CD4-positive, alpha-beta T cell treated with Interleukin-21 for 1 hour (primary cell): ENCODE results near the gene ABCD1.

Source experiments
- DNase-seq: peaks from one replicate; pipeline ENCODE4 v3.0.0-alpha.2; 2020

ABCD1 gene

DNA sequence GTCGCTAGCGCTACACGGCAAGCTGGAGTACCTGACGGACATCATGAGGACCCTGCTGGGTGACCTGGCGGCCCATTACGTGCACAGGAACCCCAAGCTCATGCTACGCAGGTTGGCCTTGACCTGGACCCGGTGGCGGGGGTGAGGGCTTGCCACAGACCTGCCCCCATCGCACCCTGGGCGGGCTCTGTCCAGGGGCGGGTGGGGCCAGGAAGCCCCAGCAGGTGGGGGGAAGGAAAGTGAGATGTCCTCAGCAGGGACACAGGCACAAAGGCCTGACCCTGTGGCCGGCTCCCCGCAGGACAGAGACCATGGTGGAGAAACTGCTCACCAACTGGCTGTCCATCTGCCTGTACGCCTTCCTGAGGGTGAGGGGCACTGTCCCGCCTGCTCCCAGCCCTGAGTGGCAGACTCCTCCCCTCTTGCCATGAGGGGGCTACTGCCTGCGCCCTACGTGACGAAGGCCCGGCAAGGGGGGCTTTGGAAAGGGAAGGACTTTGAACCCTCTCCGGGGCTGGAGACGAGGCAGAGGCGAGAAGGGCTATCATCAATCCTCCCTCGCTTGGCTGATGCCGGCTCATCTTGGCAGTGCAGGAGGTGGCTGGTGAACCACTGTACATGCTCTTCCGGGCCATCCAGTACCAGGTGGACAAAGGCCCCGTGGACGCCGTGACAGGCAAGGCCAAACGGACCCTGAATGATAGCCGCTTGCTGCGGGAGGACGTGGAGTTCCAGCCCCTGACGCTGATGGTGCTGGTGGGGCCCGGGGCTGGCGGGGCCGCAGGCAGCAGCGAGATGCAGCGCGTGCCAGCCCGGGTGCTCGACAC, 50.9 kb downstream of the ABCD1 start:
- DNase-seq = no peak

DNA sequence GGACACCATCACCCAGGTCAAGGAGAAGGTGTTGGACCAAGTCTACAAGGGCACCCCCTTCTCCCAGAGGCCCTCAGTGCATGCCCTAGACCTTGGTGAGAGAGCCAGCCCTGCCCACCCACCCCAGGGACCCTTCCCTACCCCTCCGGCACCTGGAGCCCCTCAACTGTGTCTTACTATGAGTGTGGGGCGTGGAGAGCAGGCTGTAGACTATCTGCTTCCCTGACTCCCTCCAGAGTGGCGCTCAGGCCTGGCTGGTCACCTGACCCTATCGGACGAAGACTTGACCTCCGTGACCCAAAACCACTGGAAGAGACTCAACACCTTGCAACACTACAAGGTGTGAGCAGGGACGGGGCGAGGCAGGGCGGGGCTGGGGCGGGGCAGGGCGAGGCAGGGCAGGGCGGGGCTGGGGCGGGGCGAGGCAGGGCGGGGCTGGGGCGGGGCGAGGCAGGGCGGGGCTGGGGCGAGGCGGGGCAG, 51.5 kb downstream of the ABCD1 start:
- no peak for DNase-seq

DNA sequence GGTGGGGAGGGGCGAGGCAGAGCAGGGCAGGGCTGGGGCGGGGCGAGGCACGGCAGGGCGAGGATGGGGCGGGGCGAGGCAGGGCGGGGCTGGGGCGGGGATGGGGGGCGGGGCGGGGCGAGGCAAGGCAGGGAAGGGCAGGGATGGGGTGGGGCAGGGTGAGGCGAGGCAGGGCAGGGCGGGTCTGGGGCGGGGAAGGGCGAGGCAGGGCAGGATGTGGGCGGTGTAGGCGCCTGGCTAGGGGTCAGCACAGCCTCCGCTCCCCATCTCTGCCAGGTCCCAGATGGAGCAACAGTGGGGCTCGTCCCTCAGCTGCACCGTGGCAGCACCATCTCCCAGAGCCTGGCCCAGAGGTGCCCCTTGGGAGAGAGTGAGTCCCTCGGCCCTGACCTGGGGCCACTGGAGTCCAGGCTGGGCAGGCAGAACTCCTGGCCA, 52.0 kb downstream of the ABCD1 start:
- no peak for DNase-seq

DNA sequence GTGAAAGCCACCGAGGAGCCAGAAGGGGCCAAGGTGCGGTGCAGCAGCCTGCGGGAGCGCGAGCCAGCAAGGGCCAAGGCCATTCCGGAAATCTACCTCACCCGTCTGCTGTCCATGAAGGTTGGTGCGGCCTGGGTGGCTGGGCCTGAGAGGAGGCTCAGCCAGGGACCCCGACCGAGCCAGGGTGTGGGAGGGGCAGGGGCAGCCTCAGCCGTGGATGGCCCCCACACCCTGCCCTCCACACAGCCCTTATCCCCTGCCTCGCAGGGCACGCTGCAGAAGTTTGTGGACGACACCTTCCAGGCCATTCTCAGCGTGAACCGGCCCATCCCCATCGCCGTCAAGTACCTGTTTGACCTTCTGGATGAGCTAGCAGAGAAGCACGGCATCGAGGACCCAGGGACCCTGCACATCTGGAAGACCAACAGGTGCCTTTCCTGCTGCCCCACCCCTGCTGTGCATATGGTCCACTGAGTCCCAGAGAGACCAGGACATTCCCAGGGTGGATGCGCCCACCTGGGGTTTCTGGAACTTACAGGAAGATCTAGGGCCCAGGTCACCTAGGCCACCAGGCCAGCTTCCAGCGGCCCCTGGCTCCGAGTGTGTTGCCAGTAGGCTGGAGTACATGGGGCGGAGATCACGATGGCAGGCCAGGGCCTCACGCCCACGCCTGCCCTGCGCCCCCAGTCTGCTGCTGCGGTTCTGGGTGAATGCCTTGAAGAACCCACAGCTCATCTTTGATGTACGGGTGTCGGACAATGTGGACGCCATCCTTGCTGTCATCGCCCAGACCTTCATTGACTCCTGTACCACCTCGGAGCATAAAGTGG, 52.8 kb downstream of the ABCD1 start:
- no peak for DNase-seq

GRCh38 chrX:153778181-153778580, 53.5 kb downstream of the ABCD1 start:
- no peak for DNase-seq

DNA sequence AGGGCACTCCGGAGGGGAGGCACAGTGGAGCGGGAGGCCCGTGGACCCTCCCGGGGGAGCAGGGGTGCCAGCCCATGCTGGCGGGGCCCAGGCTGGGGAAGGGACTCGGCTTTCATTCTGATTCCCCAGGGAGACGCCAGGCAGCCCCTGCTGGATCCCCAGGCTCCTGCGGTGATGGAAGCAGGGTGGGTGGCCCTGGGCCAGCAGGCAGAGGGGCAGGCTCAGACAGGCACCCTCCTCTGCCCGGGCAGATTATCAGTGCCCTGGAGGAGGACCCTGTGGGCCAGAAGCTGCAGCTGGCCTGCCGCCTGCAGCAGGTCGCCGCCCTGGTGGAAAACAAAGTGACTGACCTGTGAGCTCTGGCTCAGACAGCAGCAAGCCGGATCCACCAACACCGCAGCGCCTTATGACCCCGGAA, 54.0 kb downstream of the ABCD1 start:
- no peak for DNase-seq

- no peak for DNase-seq
Observed at GRCh38 chrX:153779891-153780677, 55.4 kb downstream of the ABCD1 start.

GRCh38 chrX:153780678-153781427, 56.2 kb downstream of the ABCD1 start, which contains the start of gene SRPK3:
SRPK3 (plus strand) TSS chrX:153781041; CDS start chrX:153781087, 46 bp downstream.
- DNase-seq = no peak

DNA sequence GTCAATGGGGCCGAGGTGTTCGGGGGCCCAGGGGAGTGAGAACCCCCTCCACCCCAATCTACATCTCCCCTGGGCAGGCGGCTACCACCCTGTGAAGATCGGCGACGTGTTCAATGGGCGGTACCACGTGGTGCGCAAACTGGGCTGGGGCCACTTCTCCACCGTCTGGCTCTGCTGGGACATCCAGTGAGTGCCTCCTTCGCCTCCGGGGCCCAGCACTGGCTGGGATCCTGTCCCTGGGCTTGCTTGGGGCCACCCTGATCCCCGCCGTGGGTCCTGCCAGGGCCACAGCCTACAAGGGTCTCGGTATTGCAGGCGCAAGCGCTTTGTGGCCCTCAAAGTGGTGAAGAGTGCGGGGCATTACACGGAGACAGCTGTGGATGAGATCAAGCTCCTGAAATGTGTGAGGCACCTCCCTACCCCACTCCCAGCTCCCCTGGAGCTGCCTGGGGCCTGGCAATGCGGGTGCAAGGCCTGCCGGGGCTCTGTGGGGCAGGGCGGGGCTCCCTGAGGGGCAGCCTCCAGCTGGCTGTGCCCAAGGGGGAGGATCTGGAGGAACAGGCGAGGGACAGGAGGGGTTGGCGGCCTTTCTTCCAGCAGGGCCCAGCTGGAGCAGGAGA, 56.9 kb downstream of the ABCD1 start:
- DNase-seq = no peak

DNA sequence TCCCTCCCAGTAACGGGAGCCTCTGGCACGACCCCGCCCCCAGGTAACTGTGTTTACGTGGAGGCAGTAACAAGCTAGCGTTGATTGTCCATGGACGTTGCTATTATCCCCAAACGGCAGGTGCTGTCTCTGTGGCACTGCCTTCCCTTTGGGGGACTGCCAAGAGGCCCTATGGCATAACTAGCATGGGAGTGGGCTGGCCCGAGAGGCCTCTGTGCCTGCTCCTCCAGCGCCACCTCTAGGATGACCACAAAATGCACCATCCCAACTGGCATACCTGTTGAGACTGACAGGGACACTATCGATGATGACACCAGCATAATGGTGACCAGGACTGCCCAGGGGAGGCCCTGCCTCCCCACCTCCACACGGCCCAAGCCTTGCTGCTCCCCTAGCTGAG, 57.7 kb downstream of the ABCD1 start:
- DNase-seq = no peak

- no peak for DNase-seq
Observed at GRCh38 chrX:153782871-153783270, 58.2 kb downstream of the ABCD1 start.

GRCh38 chrX:153783378-153784013, 58.8 kb downstream of the ABCD1 start:
- DNase-seq = no peak

GRCh38 chrX:153784325-153784967, 59.8 kb downstream of the ABCD1 start:
- DNase-seq = no peak

DNA sequence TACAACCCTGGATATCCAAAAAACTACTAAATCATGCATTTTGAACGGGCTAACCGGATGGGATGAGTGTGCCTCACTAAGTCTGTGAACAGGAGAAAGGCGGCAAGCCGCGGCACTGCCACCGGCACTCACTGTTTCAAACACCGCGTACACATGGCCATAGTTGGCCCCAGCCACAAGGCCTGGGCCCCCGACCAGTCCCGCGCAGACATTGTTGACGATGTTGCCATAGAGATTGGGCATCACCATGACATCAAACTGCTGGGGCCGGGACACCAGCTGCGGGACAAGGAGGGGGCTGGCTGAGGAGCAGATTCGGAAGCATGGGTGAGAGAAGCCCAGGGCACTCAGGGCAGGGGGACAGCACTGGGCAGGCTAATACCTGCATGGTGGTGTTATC, 62.0 kb downstream of the ABCD1 start:
- no peak for DNase-seq

DNA sequence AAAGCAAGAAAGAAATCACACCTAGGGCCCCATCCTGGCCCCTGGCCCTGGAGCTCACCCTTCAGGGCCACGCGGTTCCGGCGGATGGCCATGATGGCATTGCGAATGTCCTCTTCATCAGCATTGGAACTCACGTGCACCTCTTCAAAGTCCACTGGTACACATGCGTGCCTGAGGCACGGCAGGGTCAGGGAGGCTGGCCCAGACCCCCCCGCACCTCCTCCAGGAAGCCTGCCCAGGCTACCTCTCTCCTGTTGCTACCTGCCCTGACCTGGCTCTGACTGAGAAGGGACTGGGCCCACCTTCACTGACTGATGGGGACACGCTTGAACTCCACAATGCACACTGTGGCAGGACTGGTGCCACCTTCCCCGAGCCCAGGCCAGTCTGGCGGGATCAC, 65.0 kb downstream of the ABCD1 start:
- no peak for DNase-seq

GRCh38 chrX:153791104-153791852, 66.6 kb downstream of the ABCD1 start:
- DNase-seq = no peak

DNA sequence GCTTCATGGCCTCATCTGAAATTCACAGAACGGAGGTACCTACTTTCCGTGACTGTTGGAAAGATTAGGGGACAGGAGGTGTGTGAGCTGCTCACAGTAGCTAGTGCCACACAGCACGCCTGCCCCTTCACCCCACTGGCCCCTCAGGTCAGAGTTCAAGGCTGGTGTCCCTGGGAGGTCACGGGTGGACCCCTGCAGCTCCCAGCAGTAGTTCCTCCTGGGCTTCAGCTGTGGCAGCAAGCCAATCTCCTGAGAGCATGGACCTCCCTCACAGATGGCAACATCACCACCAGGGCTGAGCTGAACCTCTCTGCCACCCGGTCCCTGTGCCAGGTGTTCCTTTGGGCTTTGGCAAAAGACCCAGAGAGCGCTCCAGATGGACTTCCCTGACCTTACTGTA, 67.7 kb downstream of the ABCD1 start:
- no peak for DNase-seq

DNA sequence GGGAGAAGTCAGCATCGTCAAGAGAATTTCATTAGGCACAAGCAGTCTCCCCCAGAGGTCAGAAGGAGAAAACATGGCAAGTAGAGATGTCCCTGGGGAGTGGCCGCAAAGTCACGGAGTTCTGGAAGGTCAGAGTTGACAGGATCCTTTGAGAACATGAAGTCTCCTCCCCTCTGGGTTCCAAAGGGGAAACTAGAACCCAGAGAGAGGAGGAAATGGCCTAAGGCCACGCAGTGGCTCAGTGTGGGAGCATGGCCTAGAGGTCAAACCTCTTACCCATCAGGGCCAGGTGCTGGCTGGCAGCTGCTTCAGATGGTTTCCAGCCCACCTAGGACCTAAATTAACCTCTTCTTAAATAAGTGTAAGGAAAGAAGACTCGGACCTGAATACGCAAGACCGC, 68.6 kb downstream of the ABCD1 start:
- DNase-seq = no peak
